HL-60/S4 treated with retinoic acid at 250 ng/mL for 4 days and 3 days (cell line): Measurements from ENCODE around the gene UQCRC2.

Source experiments
- in situ Hi-C: fragments of 300-500 bp; cut with MboI; formaldehyde crosslinking; loops from 2 replicates; pipeline ENCODE4 v1.7.0; 2022; ENCODE audit warnings: low sequenced_read_pairs

UQCRC2 gene

GRCh38 chr16:21952793-21953540 is at the start of gene UQCRC2:
TSS of gene UQCRC2 (plus strand) at chr16:21953361. CDS start at chr16:21953424, 63 bp downstream.
- in situ Hi-C loops = loop anchor here (25.0 kb wide), 1 partner anchor 141 kb away; no protein-coding TSS in a partner anchor

GRCh38 chr16:21932650-21933049 is 20.5 kb upstream of the UQCRC2 start:
- in situ Hi-C loops = loop anchor here (25.0 kb wide), 2 partner anchors 220 to 320 kb away; no protein-coding TSS in a partner anchor

- in situ Hi-C loops = loop anchor here (25.0 kb wide), 2 partner anchors 221 to 321 kb away; no protein-coding TSS in a partner anchor
These were observed 19.8 kb upstream of the UQCRC2 start for GRCh38 chr16:21933316-21933715.

- in situ Hi-C loops = loop anchor here (25.0 kb wide), 2 partner anchors 221 to 321 kb away; no protein-coding TSS in a partner anchor
These were observed 19.4 kb upstream of the UQCRC2 start for GRCh38 chr16:21933790-21934189.

- in situ Hi-C loops = loop anchor here (25.0 kb wide), 2 partner anchors 224 to 324 kb away; no protein-coding TSS in a partner anchor
These were observed 16.9 kb upstream of the UQCRC2 start for GRCh38 chr16:21936216-21936615.

- in situ Hi-C loops = loop anchor here (25.0 kb wide), 2 partner anchors 225 to 325 kb away; no protein-coding TSS in a partner anchor
These were observed 15.8 kb upstream of the UQCRC2 start for GRCh38 chr16:21937336-21937829.

- in situ Hi-C loops = loop anchor here (25.0 kb wide), 2 partner anchors 228 to 328 kb away; no protein-coding TSS in a partner anchor
These were observed 12.6 kb upstream of the UQCRC2 start for GRCh38 chr16:21940570-21940969.

- in situ Hi-C loops = loop anchor here (25.0 kb wide), 2 partner anchors 231 to 331 kb away; no protein-coding TSS in a partner anchor
These were observed 9.6 kb upstream of the UQCRC2 start for GRCh38 chr16:21943571-21943970.

- in situ Hi-C loops = loop anchor here (25.0 kb wide), 2 partner anchors 235 to 335 kb away; no protein-coding TSS in a partner anchor
These were observed 6.1 kb upstream of the UQCRC2 start for GRCh38 chr16:21946889-21947635.

- in situ Hi-C loops = loop anchor here (25.0 kb wide), 3 partner anchors 137 to 337 kb away; no protein-coding TSS in a partner anchor
These were observed 3.4 kb upstream of the UQCRC2 start for GRCh38 chr16:21949713-21950260.

GRCh38 chr16:21950782-21951521 is 2.2 kb upstream of the UQCRC2 start:
- in situ Hi-C loops = loop anchor here (25.0 kb wide), 1 partner anchor 139 kb away; no protein-coding TSS in a partner anchor

- in situ Hi-C loops = loop anchor here (25.0 kb wide), 1 partner anchor 140 kb away; no protein-coding TSS in a partner anchor
These were observed 945 bp upstream of the UQCRC2 start for GRCh38 chr16:21952040-21952792.

GRCh38 chr16:21953541-21953902 is 361 bp downstream of the UQCRC2 start:
- in situ Hi-C loops = loop anchor here (25.0 kb wide), 1 partner anchor 141 kb away; no protein-coding TSS in a partner anchor

- in situ Hi-C loops = loop anchor here (25.0 kb wide), 1 partner anchor 146 kb away; no protein-coding TSS in a partner anchor
These were observed 4.7 kb downstream of the UQCRC2 start for GRCh38 chr16:21957714-21958346.

- in situ Hi-C loops = loop anchor here (25.0 kb wide), 1 partner anchor 147 kb away; no protein-coding TSS in a partner anchor
These were observed 5.9 kb downstream of the UQCRC2 start for GRCh38 chr16:21959050-21959449.

- in situ Hi-C loops = loop anchor here (25.0 kb wide), 1 partner anchor 150 kb away; no protein-coding TSS in a partner anchor
These were observed 9.3 kb downstream of the UQCRC2 start for GRCh38 chr16:21962475-21962874.

- in situ Hi-C loops = loop anchor here (25.0 kb wide), 1 partner anchor 152 kb away; no protein-coding TSS in a partner anchor
These were observed 10.7 kb downstream of the UQCRC2 start for GRCh38 chr16:21963887-21964286.

GRCh38 chr16:21964353-21964752 is 11.2 kb downstream of the UQCRC2 start:
- in situ Hi-C loops = loop anchor here (25.0 kb wide), 1 partner anchor 152 kb away; no protein-coding TSS in a partner anchor
